AG04449 (cell line): ENCODE data around the gene TAS2R50.
"Not testable (repeated sequence)": the region's sequence is repeated elsewhere in the genome, so short reads cannot be mapped to it uniquely, and the experiment has no call there.

Experiments used
- CTCF ChIA-PET: fragments of 350-600 bp; formaldehyde crosslinking; extraction: SDS; loops from one replicate; lab custom pipeline; 2021; ENCODE audit warnings: antibody characterized with exemption; lab: Yijun Ruan, JAX
- POLR2A ChIA-PET: fragments of 400-600, 350-600 bp; formaldehyde crosslinking; extraction: SDS; loops from one replicate; lab custom pipeline; 2020; ENCODE audit warnings: antibody characterized with exemption, inconsistent platforms; lab: Yijun Ruan, JAX
- DNase-seq: peaks from one replicate; pipeline ENCODE4 v3.0.0-alpha.2; 2010; ENCODE audit warnings: low read depth, low spot score
- H3K4me3 ChIP-seq: 2 replicates; pipeline ENCODE4 v1.5.1; 2011; ENCODE audit warnings: low read depth, mild to moderate bottlenecking, control low read depth, low read length
- TF ChIP-seq, protein P1 (sequence below): IDR thresholded peaks from one replicate; pipeline ENCODE4 v1.5.1; 2011; ENCODE audit warnings: mild to moderate bottlenecking, moderate library complexity, low read length, control low read depth, inconsistent platforms; ENCODE audit not compliant: insufficient read depth; ENCODE audit errors: missing control alignments

The TAS2R50 gene, protein sequence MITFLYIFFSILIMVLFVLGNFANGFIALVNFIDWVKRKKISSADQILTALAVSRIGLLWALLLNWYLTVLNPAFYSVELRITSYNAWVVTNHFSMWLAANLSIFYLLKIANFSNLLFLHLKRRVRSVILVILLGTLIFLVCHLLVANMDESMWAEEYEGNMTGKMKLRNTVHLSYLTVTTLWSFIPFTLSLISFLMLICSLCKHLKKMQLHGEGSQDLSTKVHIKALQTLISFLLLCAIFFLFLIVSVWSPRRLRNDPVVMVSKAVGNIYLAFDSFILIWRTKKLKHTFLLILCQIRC

DNA sequence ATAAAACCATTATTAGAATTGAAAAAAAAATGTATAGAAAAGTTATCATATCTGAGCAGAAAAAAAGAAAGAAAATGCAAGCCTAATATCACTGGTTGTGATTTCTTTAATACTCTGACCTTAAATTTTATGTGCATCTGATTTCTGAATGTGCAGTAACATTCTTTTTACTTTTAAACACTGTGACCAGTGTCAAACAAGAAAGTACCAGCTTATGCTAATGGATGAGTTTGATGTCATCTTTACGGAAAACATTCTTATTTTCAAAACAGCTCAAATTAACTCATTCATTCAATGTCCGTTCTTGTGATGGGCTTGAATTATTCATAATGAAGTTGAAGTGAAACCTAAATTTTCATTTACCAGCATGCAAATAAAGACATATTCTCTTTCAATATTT is at the start of gene TAS2R50:
TAS2R50 (minus strand) TSS at position 101 of the 400 bp plus-strand sequence; CDS start at position 49, 52 bp downstream.
- TF ChIP-seq, protein P1, sequence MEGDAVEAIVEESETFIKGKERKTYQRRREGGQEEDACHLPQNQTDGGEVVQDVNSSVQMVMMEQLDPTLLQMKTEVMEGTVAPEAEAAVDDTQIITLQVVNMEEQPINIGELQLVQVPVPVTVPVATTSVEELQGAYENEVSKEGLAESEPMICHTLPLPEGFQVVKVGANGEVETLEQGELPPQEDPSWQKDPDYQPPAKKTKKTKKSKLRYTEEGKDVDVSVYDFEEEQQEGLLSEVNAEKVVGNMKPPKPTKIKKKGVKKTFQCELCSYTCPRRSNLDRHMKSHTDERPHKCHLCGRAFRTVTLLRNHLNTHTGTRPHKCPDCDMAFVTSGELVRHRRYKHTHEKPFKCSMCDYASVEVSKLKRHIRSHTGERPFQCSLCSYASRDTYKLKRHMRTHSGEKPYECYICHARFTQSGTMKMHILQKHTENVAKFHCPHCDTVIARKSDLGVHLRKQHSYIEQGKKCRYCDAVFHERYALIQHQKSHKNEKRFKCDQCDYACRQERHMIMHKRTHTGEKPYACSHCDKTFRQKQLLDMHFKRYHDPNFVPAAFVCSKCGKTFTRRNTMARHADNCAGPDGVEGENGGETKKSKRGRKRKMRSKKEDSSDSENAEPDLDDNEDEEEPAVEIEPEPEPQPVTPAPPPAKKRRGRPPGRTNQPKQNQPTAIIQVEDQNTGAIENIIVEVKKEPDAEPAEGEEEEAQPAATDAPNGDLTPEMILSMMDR: no peak
- ChIA-PET POLR2A (no interaction called here), CTCF (no interaction called here)
- DNase-seq: no peak
- no peak within 1 kb of the TSS for H3K4me3 ChIP-seq

DNA sequence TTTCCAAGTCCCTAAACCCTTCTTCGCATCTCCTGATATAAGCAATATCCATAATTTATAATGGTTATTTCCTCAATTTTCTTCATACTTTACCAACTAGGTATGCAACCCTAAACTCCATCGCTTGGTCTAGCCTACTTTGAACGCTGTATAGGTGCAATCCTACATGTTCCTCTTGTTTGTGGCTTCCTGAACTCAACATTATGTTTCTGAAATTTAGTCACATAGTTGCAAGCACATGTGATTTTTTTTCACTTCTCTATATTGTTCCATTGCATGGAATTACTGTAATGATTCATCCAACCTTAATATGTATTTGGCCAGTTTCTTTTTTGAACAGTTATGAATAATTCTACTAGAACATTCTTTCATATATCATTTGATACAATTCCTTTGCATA is 47.2 kb upstream of the TAS2R50 start:
- POLR2A ChIA-PET, DNase-seq, H3K4me3 ChIP-seq, CTCF ChIA-PET: not testable (repeated sequence)

DNA sequence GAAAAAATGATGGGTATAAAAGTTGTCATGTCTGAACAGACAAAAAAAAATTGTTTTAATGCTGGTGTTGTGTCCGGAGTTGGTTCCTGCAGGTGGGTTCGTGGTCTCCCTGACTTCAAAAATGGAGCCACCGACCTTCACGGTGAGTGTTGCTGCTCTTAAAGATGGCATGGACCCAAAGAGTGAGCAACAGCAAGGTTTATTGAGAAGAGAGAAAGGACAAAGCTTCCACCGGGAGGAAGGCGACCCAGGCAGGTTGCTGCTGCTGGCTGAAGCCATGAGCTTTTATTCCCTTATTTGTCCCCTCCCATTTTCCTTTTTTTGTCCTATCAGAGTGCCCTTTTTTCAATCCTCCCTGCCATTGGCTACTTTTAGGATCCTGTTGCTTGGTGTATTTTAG is 44.6 kb upstream of the TAS2R50 start, which contains the start of gene TAS2R31:
TAS2R31 (minus strand) TSS at position 101 of the 400 bp plus-strand sequence; CDS start at position 29, 72 bp downstream.
- TF ChIP-seq, protein P1: no peak
- POLR2A ChIA-PET: no interaction called here
- H3K4me3 ChIP-seq: no peak within 1 kb of the TSS
- CTCF ChIA-PET: no interaction called here
- DNase-seq: no peak

DNA sequence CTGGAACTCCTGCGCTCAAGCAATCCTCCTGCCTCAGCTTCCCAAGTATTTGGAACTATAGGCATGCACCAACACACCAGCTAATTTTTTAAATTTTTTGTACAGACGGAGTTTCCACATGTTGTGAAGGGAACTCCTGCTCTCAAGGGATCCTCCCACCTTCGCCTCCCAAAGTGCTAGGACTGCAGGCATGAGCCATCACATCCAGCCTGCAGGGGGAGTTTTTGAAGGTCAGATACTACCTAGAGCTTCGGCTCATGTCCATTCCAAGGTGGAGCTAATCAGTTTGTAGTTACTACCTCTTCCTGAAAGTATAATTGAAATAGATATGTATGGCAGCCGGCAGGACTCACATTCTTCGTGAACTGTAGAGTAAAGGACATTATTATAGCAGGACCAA is 39.4 kb upstream of the TAS2R50 start:
- TF ChIP-seq, protein P1: no peak
- no peak overlapping the region for H3K4me3 ChIP-seq
- POLR2A ChIA-PET: no interaction called here
- DNase-seq: no peak
- CTCF ChIA-PET: no interaction called here

DNA sequence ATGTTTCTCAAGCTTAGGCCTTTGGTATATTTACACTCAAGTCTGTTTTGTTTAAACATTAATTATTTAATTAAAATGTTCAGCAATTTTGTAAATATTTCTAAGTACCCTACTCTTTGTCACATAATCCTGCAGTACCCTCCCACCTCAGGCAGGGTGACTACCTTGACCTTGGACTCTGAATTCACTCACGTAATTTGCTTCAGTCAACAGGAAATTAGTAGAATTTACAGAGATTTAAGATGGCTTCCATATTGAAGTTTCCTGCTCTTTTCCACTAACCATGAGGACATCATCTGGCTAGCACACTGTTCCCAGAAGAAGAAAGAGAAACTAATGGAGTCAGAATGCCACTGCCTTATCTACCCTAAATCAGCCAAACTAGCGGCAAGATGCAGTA is 36.7 kb upstream of the TAS2R50 start:
- no peak overlapping the region for H3K4me3 ChIP-seq
- ChIA-PET POLR2A (no interaction called here), CTCF (no interaction called here)
- no peak for DNase-seq
- TF ChIP-seq, protein P1: no peak

DNA sequence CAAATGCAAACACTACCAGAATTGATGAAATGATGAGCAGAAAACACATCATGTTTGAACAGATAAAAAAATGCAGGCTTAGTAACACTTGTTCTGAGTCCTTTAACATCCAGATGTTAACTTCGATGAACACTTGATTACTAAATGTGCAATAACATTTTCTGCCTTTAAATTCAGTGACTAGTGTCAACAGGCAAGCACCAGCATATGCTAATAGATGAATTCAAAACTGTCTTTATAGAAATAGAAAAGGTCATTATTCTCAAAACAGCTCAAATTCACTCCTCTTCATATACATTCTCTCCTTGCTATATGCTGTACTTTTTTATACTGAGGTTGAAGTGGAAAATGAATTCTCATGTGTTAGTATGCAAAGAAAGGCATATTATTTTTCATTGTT is 35.8 kb upstream of the TAS2R50 start, which contains the start of gene TAS2R19:
TAS2R19 (minus strand) TSS at position 101 of the 400 bp plus-strand sequence; CDS start at position 52, 49 bp downstream.
- POLR2A ChIA-PET: no interaction called here
- TF ChIP-seq, protein P1: no peak
- H3K4me3 ChIP-seq: no peak within 1 kb of the TSS
- DNase-seq: no peak
- CTCF ChIA-PET: no interaction called here
